ENCODE measurements around the gene ELL2. TPM values are rescaled to one million over a fixed set of nuclear protein-coding genes. Genes with fewer than 3 reads are reported as not detected.
"Not testable (repeated sequence)": the region's sequence is repeated elsewhere in the genome, so short reads cannot be mapped to it uniquely, and the experiment has no call there.

Gene ELL2
- total RNA-seq, 2 experiments from 2014 or later = 54.4 to 59.0 TPM

GRCh38 chr5:95845391-95845790, 116.3 kb downstream of the ELL2 start:
- no peak for DNase-seq
- Mint-ChIP-seq H3K4me1 (peaks cover 41% of the 10 kb centered on the region), H3K36me3 (ENCODE audit: low read depth) (no peaks in the 10 kb centered on the region), H3K9me3 (no peaks in the 10 kb centered on the region), H3K27me3 (peaks cover 10% of the 10 kb centered on the region), H3K27ac (no peak overlapping the region), H3K4me3 (no peak overlapping the region)
- ChIA-PET CTCF (interaction anchor here (1.4 to 14.8 kb wide), 4 partner anchors 11 to 181 kb away, joined by 6 to 354 read pairs (median 10); partner anchors contain the start of gene GLRX), POLR2A (no interaction called here)

- no peaks in the 10 kb centered on the region for H3K9me3 Mint-ChIP-seq
- H3K4me1 Mint-ChIP-seq = peaks cover 39% of the 10 kb centered on the region
- H3K27ac Mint-ChIP-seq = no peak overlapping the region
- no peak for DNase-seq
- ChIA-PET POLR2A (interaction anchor here (0.6 to 1.8 kb wide), 7 partner anchors 9 to 197 kb away, joined by 3 to 8 read pairs (median 4); partner anchors contain the start of gene RFESD), CTCF (interaction anchor here (0.6 to 14.8 kb wide), 14 partner anchors 9 to 877 kb away, joined by 3 to 354 read pairs (median 4); partner anchors contain the start of gene GLRX)
- H3K27me3 Mint-ChIP-seq = peaks cover 9% of the 10 kb centered on the region
- H3K4me3 Mint-ChIP-seq = no peak overlapping the region
- no peaks in the 10 kb centered on the region for H3K36me3 Mint-ChIP-seq (ENCODE audit: low read depth)
Observed at GRCh38 chr5:95843733-95844223, 117.9 kb downstream of the ELL2 start.

- no peaks in the 10 kb centered on the region for H3K9me3 Mint-ChIP-seq
- peak; percentile 76 for DNase-seq
- ChIA-PET CTCF (interaction anchor here (0.7 to 14.8 kb wide), 12 partner anchors 8 to 499 kb away, joined by 3 to 354 read pairs (median 4); partner anchors contain the start of gene GLRX), POLR2A (interaction anchor here (0.6 to 1.3 kb wide), 6 partner anchors 8 to 250 kb away, joined by 3 to 8 read pairs (median 4); no protein-coding TSS in a partner anchor)
- no peak overlapping the region for H3K4me3 Mint-ChIP-seq
- H3K36me3 Mint-ChIP-seq (ENCODE audit: low read depth) = no peaks in the 10 kb centered on the region
- peaks cover 5% of the 10 kb centered on the region for H3K27me3 Mint-ChIP-seq
- H3K27ac Mint-ChIP-seq = peak overlapping the region; percentile 72
- H3K4me1 Mint-ChIP-seq = peaks cover 39% of the 10 kb centered on the region
Observed at GRCh38 chr5:95842854-95843544, 118.7 kb downstream of the ELL2 start.

GRCh38 chr5:95841914-95842812, 119.5 kb downstream of the ELL2 start:
- no peak overlapping the region for H3K4me3 Mint-ChIP-seq
- H3K9me3 Mint-ChIP-seq = no peaks in the 10 kb centered on the region
- peaks cover 43% of the 10 kb centered on the region for H3K4me1 Mint-ChIP-seq
- CTCF ChIA-PET = interaction anchor here (1.4 to 3.4 kb wide), 3 partner anchors 19 to 61 kb away, joined by 3 to 30 read pairs (median 15); partner anchors contain the start of gene GLRX
- H3K27me3 Mint-ChIP-seq = peaks cover 2% of the 10 kb centered on the region
- DNase-seq = no peak
- no peak overlapping the region for H3K27ac Mint-ChIP-seq
- no peaks in the 10 kb centered on the region for H3K36me3 Mint-ChIP-seq (ENCODE audit: low read depth)
- POLR2A ChIA-PET = interaction anchor here (0.6 to 1.7 kb wide), 2 partner anchors 19 to 250 kb away, joined by 3 to 7 read pairs; no protein-coding TSS in a partner anchor

- H3K4me3 Mint-ChIP-seq = no peak overlapping the region
- no peak overlapping the region for H3K27ac Mint-ChIP-seq
- H3K36me3 Mint-ChIP-seq (ENCODE audit: low read depth) = no peaks in the 10 kb centered on the region
- POLR2A ChIA-PET = interaction anchor here (1.7 to 1.8 kb wide), 2 partner anchors 18 to 33 kb away, joined by 4 to 7 read pairs; no protein-coding TSS in a partner anchor
- CTCF ChIA-PET = interaction anchor here (1.0 to 3.4 kb wide), 5 partner anchors 12 to 177 kb away, joined by 3 to 30 read pairs (median 3); no protein-coding TSS in a partner anchor
- H3K9me3 Mint-ChIP-seq = no peaks in the 10 kb centered on the region
- H3K27me3 Mint-ChIP-seq = peaks cover 2% of the 10 kb centered on the region
- peaks cover 50% of the 10 kb centered on the region for H3K4me1 Mint-ChIP-seq
- DNase-seq = no peak
Observed at GRCh38 chr5:95840956-95841705, 120.5 kb downstream of the ELL2 start.

- no peak for DNase-seq
- H3K36me3 Mint-ChIP-seq (ENCODE audit: low read depth) = no peaks in the 10 kb centered on the region
- peaks cover 49% of the 10 kb centered on the region for H3K4me1 Mint-ChIP-seq
- H3K4me3 Mint-ChIP-seq = no peak overlapping the region
- peaks cover 2% of the 10 kb centered on the region for H3K27me3 Mint-ChIP-seq
- H3K27ac Mint-ChIP-seq = no peak overlapping the region
- POLR2A ChIA-PET = no interaction called here
- CTCF ChIA-PET = interaction anchor here (0.7 to 3.4 kb wide), 3 partner anchors 14 to 58 kb away, joined by 3 to 30 read pairs (median 3); no protein-coding TSS in a partner anchor
- H3K9me3 Mint-ChIP-seq = no peaks in the 10 kb centered on the region
Observed at GRCh38 chr5:95839658-95840057, 122.0 kb downstream of the ELL2 start.

GRCh38 chr5:95838556-95838955, 123.1 kb downstream of the ELL2 start:
- Mint-ChIP-seq H3K9me3 (no peaks in the 10 kb centered on the region), H3K4me1 (peaks cover 52% of the 10 kb centered on the region), H3K36me3 (ENCODE audit: low read depth) (no peaks in the 10 kb centered on the region), H3K27ac (no peak overlapping the region), H3K27me3 (peaks cover 2% of the 10 kb centered on the region), H3K4me3 (no peak overlapping the region)
- ChIA-PET CTCF (interaction anchor here (0.9 to 2.1 kb wide), 3 partner anchors 17 to 57 kb away, joined by 3 to 7 read pairs (median 3); no protein-coding TSS in a partner anchor), POLR2A (interaction anchor here (0.7 to 1.6 kb wide), 6 partner anchors 14 to 191 kb away, joined by 3 to 6 read pairs (median 4); partner anchors contain the start of gene GLRX)
- no peak for DNase-seq

- Mint-ChIP-seq H3K36me3 (ENCODE audit: low read depth) (no peaks in the 10 kb centered on the region), H3K4me1 (peaks cover 51% of the 10 kb centered on the region), H3K9me3 (no peaks in the 10 kb centered on the region), H3K4me3 (no peak overlapping the region), H3K27me3 (no peaks in the 10 kb centered on the region), H3K27ac (no peak overlapping the region)
- POLR2A ChIA-PET = interaction anchor here (1.1 to 1.6 kb wide), 6 partner anchors 13 to 191 kb away, joined by 3 to 6 read pairs (median 4); partner anchors contain the start of gene GLRX
- CTCF ChIA-PET = interaction anchor here (0.9 to 4.5 kb wide), 4 partner anchors 15 to 57 kb away, joined by 3 to 45 read pairs (median 5); partner anchors contain the start of gene GLRX
- DNase-seq = no peak
Observed at GRCh38 chr5:95838001-95838520, 123.6 kb downstream of the ELL2 start.

- Mint-ChIP-seq H3K4me1 (peaks cover 51% of the 10 kb centered on the region), H3K4me3 (no peak overlapping the region), H3K27ac (no peak overlapping the region), H3K36me3 (ENCODE audit: low read depth) (no peaks in the 10 kb centered on the region), H3K9me3 (no peaks in the 10 kb centered on the region), H3K27me3 (no peaks in the 10 kb centered on the region)
- CTCF ChIA-PET = interaction anchor here (2.1 to 4.5 kb wide), 2 partner anchors 14 to 56 kb away, joined by 7 to 45 read pairs; partner anchors contain the start of gene GLRX
- POLR2A ChIA-PET = interaction anchor here (1.1 to 1.6 kb wide), 6 partner anchors 10 to 30 kb away, joined by 3 to 6 read pairs (median 4); partner anchors contain the start of gene GLRX
- DNase-seq = no peak
Observed at GRCh38 chr5:95837492-95837891, 124.2 kb downstream of the ELL2 start.

GRCh38 chr5:95836971-95837370, 124.7 kb downstream of the ELL2 start:
- POLR2A ChIA-PET = interaction anchor here (0.7 to 3.6 kb wide), 7 partner anchors 11 to 190 kb away, joined by 3 to 104 read pairs (median 6); partner anchors contain the start of genes GLRX and RFESD
- H3K4me3 Mint-ChIP-seq = peak overlapping the region; percentile 18
- not testable (repeated sequence) for H3K27me3 Mint-ChIP-seq; H3K9me3 Mint-ChIP-seq; DNase-seq; H3K36me3 Mint-ChIP-seq (ENCODE audit: low read depth)
- peaks cover 50% of the 10 kb centered on the region for H3K4me1 Mint-ChIP-seq
- H3K27ac Mint-ChIP-seq = peak overlapping the region; percentile 45
- CTCF ChIA-PET = interaction anchor here (0.7 to 4.5 kb wide), 6 partner anchors 10 to 215 kb away, joined by 3 to 45 read pairs (median 6); partner anchors contain the start of gene GLRX

GRCh38 chr5:95836544-95836943, 125.1 kb downstream of the ELL2 start:
- no peaks in the 10 kb centered on the region for H3K9me3 Mint-ChIP-seq
- CTCF ChIA-PET = interaction anchor here (0.7 to 4.5 kb wide), 5 partner anchors 10 to 214 kb away, joined by 3 to 45 read pairs (median 5); partner anchors contain the start of gene GLRX
- H3K27ac Mint-ChIP-seq = peak overlapping the region; percentile 89
- peak overlapping the region; percentile 18 for H3K4me3 Mint-ChIP-seq
- POLR2A ChIA-PET = interaction anchor here (0.7 to 3.6 kb wide), 5 partner anchors 11 to 189 kb away, joined by 3 to 104 read pairs (median 19); partner anchors contain the start of genes GLRX and RFESD
- H3K4me1 Mint-ChIP-seq = peaks cover 47% of the 10 kb centered on the region
- no peak for DNase-seq
- H3K36me3 Mint-ChIP-seq (ENCODE audit: low read depth) = no peaks in the 10 kb centered on the region
- H3K27me3 Mint-ChIP-seq = no peaks in the 10 kb centered on the region

Data from activated CD4-positive, alpha-beta memory T cell treated with anti-CD3 and anti-CD28 coated beads, Interleukin-2, amount 10 ng/mL, durations not matched to agents 7 days and 5 days (primary cell).